NCI-H2196 (cell line): ENCODE data around the gene SUSD1.
"Not testable (repeated sequence)": the region's sequence is repeated elsewhere in the genome, so short reads cannot be mapped to it uniquely, and the experiment has no call there.

Experiments used
- DNase-seq: peaks from one replicate; lab custom pipeline; 2025; ENCODE audit not compliant: unreplicated experiment; lab: John Stamatoyannopoulos, UW

SUSD1 gene

DNA sequence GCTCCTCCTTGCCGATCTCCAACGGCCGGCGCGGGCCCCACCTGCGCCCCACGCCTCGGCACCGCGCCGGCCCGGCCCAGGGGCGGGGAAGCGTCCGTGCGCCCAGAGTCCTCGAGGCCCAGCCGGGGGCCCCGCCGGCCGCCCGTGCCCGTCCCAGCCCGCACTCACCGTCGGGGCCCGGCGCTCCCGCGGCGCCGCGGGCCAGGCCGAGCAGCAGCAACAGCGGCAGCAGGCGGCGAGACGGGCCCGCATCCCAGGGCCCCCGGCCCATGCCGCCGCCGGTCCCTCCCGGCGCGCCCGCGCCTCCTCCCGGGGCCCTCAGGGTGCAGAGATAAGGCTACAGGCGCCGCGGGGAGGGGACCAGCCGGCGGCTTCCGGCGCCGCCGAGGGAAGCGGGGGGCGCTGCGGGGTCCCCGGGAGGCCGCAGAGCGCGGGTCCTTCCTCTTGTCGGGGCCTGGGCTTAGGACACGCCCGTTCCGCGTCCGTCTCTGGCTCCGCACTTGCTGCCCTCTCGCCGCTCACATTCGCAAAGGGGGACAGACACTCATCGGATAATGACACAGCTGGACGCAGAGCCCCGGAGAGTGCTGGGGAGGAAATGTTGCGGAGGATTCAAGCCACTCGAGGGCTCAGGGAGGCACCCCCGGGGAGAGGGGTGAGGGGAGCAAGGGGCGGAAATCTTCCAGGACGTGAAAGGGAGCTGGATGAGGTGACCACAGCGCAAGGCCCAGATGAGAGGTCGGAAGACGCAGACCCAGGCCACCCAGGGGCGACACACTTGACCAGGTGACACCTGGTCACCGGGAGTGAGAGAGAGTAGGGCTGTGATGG is at the start of gene SUSD1:
Gene SUSD1 (minus strand): TSS at position 333 of the 831 bp plus-strand sequence. CDS start 62 bp downstream, at position 271.
- peak; percentile 4 for DNase-seq

DNA sequence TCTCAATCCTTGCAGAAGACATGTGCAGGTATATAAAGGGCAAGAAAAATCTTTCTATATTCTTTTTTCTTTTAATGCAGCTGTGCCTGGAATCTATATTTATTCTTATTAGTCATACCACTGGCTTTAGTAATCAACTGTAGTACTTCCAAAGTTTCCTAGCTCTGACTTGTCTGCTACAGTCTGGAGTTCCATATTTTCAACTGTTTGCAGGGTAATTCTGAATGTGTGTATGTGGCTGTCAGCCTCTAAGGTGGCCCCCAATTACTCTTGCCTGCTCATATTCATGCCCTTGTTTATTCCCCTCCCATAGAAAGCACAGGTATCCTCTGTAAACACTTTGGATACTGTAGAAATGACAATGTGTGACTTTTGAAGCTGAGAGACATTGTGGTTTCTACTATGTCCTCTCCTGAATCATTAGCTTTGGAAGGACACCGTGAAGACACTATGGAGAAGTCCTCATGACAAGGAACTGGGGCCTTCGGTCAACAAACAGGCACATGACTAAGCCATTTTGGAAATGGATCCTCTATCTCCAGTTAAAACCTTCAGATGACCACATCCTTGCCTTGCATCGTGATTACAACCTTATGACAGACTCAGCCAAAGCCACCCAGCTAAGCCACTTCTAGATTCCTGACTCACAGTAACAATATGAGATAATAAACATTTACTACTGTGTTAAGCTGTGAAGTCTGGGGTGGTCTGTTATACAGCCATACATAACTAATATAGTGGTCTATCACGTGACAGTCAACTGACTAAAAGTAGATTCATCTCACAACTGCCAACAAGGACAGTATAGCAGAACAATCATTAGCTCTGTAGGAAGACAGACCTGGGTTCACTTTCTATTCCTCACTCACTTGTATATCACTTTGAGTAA is 49.5 kb upstream of the SUSD1 start:
- DNase-seq = no peak

DNA sequence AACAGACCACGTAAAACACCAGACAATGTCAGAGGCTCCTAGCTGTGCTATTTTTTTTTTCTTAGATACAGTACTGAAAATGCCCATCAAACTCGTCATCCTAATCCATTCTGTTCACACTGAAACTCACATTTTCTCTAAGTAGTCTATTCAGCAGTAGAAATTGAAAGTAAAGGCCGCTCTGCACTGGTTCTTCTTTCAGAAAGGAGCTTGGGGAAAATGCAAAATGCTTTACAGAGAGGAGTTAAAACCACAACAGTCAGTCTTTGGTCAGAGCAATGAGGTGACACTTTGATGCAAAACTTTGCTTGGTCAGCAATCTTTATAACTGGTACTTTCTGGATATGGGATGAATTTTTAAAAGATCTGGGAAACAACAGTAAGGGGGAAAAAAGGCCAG is 43.8 kb upstream of the SUSD1 start:
- no peak for DNase-seq

DNA sequence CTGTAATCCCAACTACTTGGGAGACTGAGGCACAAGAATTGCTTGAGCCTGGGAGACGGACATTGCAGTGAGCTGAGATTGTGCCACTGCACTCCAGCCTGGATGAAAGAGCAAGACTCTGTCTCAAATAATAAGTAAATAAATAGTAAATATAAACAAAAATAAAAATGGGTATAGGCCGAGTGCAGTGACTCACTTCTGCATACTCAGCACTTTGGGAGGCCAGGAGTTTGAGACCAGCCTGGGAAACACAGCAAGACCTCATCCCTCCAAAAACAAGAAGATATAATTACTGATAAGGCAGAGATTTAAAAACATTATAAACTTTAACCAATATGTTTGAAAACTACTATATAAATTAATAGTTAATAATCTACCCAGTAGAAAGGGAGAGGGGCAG is 37.8 kb upstream of the SUSD1 start:
- no peak for DNase-seq

DNA sequence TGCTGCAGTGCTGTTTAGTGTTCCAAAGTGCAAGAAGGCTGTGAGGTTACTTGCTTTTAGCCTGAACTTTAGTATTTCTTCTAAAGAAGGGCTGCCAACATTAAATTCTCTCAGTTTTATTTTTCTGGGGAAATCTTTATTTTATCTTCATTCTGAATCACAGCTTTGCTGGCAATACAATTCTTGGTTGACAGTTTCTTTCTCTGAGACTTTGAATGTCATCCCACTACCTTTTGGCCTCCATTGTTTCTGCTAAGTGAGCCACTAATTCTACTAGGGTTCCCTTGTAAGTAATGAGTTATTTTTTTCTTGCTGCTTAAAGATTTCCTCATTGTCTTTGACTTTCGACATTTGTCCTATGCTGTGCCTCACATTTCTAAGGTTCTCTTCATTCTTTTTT is 32.4 kb upstream of the SUSD1 start:
- DNase-seq = no peak

DNA sequence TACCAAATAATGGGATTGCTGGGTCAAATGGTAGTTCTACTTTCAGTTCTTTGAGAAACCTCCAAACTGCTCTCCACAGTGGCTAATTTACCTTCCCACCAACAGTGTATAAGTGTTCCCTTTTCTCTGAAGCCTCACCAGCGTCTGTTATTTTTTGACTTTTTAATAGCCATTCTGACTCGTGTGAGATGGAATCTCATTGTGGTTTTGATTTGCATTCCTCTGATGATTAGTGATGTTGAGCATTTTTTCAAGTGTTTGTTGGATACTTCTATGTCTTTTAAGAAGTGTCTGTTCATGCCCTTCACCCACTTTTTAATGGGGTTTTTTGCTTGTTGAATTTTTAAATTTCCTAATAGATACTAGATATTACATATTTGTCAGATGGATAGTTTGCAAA is 28.4 kb upstream of the SUSD1 start:
- no peak for DNase-seq

DNA sequence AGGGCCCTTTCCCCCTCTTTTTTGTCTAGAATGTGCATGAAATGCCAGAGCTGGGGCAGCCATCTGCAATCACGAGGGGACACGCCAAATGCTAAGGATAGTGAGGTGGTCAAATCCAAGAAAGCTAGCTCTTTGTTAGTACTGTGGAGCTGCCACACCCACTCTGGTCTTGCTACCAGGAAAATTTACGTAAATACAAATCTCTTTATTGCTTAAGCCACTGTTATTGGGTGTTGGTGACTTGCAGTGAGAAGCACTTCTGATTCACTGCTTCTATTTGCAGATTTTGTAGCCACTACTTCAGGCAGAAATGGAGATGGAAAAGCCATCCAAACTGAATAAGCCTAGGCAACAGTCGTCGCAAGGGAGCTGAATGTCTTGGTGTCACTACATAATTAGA is 25.6 kb upstream of the SUSD1 start:
- no peak for DNase-seq

DNA sequence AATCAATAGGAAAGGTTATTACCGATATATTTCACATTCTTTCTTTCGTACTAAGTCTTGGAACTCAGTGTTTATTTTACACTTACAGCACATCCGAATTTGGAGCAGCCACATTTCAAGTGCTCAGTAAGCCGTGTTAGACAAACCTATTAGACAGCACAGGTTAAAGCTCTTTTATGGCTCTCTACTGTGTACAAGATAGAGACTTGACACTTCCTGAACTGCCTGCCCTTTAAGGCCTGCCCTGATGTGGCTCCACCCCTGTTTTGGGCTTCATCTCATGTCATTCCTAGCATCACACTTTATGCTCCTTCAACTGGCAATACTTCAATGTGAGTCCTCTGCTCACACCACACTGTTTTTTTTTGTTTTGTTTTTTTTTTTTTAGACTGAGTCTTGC is 23.5 kb upstream of the SUSD1 start:
- no peak for DNase-seq

DNA sequence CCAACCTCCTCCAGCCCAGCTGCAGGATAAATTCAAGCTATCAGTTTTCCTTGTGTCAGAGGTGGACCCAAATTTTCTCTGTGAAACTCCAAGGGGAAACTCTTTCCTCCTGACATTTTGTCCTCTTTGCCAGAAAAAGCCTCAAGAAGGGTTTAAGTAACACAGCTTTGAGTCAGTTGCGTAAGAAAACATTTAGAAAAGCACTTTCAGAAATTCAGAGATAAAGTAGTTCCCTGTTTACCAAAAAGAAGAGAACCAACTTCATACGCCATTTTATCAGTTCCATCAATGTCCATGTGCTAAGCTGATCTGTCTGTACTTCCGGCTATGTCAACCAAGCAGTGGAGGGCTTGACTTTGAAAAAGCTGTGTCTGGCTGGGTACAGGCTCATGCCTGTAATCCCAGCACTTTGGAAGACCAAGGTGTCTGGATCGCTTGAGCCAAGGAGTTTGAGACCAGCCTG is 19.9 kb upstream of the SUSD1 start:
- no peak for DNase-seq

DNA sequence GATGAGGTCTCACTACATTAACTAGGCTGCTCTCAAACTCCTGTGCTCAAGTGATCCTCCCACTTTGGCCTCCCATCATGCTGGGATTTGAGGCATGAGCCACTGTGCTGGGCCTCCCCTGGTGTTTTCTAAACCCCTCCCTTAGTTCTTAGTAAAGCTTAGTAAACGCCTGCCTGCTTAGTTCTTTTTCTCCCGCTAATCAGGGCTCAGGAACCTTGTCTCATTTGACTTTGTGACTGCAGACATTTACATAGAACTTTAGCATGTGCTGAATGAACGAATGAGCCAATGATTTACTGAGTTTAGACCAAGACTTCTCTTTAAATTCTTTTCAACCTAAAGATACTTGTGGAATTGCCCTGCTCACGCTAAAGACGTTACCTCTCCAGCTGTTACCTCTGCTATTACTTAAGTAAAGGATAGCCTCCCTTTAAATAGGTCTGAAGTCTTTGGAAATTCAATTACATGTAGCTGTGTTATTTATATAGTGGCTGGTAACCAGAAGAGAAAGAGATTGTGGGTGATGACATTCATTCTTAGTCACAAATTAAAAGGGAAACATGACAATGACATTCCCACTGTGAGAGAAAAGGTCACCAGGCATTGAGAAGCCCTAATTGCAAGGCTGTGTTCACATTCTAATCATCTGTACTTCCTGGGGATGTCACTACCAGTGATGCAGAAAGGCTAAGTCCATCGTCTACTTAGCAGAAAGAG is 18.6 kb upstream of the SUSD1 start:
- no peak for DNase-seq

DNA sequence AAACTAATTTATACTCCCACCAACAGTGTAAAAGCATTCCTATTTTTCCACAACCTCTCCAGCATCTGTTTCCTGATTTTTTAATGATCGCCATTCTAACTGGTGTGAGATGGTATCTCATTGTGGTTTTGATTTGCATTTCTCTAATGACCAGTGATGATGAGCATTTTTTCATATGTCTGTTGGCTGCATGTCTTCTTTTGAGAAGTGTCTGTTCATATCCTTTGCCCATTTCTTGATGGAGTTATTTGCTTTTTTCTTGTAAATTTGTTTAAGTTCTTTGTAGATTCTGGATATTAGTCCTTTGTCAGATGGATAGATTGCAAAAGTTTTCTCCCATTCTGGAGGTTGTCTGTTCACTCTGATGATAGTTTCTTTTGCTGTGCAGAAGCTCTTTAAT is 15.2 kb upstream of the SUSD1 start:
- not testable (repeated sequence) for DNase-seq

DNA sequence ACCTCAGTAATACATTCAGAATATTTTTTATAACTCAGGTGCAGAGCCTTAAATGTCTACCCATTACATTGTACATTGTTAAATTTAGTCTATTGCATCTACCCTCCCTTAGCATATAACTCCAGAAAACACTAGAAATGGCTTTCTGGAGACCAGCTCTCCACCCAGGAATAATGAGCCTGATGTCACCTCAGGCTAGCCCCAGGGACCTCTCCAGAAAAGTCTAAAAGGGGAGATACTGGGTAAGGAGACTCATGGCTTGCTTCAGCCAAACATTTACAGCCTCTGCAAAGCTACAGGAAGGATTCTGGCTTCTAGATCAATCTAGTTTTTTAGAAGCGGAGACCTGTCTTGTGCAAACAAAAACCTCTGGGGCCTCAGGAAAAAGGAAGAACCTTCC is 13.8 kb upstream of the SUSD1 start:
- DNase-seq = no peak

DNA sequence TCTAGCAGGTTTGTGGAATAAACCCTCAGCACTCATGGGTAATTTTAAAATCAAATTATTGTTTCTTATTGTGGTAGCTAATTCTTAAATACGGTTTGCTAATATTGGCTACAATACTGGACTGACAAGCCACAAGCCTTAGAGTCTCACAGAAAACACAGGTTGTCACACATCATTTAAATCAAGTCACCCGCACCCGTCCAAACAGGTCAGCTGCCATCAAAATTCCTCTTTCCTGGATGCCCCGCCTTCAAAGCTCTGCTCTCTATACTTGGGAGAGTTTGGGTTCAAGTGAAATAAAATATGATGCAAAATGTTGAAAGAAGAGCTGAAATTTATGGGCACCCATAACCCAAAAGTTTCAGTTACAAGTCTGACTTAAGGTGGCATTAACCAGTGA is 12.3 kb upstream of the SUSD1 start:
- DNase-seq = no peak

DNA sequence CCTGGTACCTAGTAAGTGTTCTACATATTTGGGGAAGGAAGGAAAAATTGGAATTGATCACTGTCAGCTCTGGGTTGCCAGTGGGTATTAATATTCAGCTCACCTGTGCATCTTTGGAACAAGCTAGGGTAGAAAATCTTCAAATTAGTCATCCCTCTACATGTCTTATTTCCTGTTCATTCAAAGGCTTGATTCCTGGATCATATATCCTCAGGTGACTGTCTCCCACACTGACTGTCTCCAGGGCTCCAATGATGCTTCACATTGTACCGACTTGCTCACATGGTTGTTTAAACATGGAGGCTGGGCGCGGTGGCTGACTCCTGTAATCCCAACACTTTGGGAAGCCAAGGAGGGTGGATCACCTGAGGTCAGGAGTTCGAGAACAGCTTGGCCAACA is 11.6 kb upstream of the SUSD1 start:
- no peak for DNase-seq

DNA sequence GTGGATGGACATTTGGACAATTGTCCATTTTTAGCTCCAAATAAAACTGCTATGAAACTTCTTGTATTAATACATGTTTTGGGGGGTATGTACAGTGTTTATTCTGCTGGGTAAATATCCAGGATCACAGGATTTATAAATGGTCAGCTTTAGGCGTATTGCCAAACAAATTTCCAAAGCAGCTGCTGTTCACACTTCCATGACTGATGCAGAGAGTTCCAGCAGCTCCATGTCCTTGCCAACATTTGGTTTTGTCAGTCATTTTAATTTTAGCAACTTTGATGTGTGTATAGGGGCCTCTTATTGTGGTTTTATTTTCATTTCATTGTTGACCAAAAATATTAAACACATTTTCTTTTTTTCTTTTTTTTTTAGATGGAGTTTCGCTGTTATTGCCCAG is 9.8 kb upstream of the SUSD1 start:
- DNase-seq = no peak

DNA sequence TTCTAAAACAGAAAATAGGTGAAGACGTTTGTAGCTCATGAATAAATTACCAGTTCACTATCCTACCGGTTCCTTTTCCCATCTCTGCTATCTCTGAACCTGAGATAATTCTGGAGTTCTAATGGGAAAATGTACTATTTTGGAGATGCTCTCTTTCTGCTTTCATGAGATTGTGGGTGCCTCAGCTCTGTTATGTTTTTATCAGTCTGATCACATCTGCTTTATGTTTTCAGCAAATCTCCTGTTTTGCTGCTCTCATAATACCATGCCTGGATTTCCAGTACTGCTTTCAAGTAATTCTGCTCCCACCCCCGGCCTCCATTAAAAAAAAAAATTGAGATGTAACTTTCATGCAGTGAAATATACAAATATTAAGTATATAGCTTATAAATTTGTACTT is 9.1 kb upstream of the SUSD1 start:
- no peak for DNase-seq

DNA sequence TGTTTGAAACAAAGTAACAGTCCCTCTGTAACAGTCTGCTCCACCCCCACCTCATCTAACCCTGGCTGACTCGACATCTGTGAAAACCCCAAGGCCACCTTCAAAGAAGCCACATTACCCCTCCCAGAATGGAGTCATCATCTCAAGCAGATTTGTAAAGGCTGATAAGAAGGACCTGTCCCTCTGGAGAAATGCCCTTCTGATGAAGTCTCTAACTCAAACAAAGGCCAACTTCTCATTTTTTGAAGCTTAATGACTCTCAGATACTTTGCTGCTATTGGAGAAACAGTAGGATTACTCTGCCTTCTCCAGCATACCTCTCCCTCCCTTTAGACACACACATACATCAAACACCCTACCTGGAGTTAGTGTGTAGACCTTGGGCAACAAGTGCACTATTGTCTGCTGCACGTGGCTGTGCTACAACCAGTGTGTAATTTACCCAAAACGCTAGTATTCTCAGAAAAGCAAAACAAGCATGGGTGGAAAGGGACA is 5.3 kb upstream of the SUSD1 start:
- no peak for DNase-seq

DNA sequence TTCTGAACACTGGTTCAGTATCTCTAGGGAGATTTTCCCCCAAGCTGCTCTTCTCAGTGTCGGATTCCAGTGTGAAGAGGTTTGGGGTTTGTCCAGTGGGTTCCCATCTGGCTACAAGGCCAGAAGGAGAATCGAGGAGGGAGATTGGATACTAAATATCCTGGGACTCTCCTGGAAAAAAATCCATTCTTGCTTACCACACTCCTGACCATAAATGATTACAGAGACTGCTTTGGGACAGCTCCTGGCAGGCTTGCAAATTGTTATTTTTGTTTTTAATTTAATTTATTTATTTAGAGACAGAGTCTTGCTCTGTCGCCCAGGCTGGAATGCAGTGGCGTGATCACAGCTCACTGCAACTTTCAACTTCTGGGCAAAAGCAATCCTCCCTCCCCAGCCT is 4.7 kb upstream of the SUSD1 start:
- DNase-seq = no peak

DNA sequence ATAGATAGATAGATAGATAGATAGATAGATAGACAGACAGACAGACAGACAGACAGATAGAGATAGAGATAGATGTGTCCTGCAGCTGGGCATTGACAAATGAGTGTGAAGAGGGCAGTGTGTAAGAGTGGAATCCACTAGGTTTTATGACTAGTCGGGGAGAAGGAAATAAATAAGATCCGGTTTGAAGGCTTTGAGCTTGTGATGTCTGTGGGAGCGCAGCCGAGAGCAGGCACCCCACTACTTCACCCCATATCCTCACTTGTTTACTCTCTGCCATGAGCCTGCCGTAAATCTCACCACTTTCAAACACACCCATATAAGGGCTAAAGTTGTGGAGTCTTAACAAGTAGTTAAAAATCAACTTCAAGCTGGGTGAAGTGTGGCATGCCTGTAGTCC is 1.4 kb upstream of the SUSD1 start:
- DNase-seq = no peak

DNA sequence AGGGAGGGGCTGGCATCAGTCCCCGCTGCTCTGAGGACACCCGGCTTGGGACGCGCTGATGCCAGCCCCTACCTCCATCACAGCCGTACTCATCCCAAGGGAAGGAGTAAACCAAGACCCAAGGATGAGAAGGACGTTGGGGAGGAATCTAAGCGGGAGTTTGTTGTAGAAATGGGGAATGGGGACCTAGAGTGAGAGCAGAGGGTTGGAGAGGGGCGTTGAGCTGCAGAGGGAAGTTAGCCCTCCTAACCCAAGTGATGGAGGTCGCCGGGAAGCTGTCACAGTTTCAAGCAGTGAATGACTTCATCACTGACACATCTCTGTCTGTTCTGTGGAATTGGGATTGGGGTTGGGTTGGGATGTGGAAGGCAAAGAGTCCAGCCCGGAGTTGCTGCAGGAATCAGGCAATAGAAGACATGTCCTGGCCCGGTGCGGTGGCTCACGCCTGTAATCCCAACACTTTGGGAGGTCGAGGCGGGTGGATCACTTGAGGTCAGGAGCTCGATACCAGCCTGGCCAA is 759 bp upstream of the SUSD1 start:
- no peak for DNase-seq
